Trophoblast cell (in vitro differentiated cells and primary cell): ENCODE results near the gene RNF114.
A peak's percentile ranks its signal among the peaks of the same experiment; 100 is the strongest.

Experiments used
- DNase-seq, 2 donors: peaks; one replicate each; pipeline ENCODE4 v3.0.0-alpha.2; 2016
- H2AFZ ChIP-seq: 2 replicates; pipeline ENCODE4 v1.6.1; 2013; ENCODE audit warnings: low read length, moderate library complexity, mild to moderate bottlenecking; ENCODE audit not compliant: insufficient read depth, poor library complexity
- H2AK5ac ChIP-seq: 2 replicates; pipeline ENCODE4 v1.6.1; 2013; ENCODE audit warnings: mild to moderate bottlenecking, low read length
- H2BK120ac ChIP-seq: 2 replicates; pipeline ENCODE4 v1.6.1; 2013; ENCODE audit warnings: low read length, mild to moderate bottlenecking, moderate library complexity; ENCODE audit not compliant: insufficient read depth, poor library complexity
- H2BK12ac ChIP-seq: 2 replicates; pipeline ENCODE4 v1.6.1; 2013; ENCODE audit warnings: mild to moderate bottlenecking, low read length, moderate library complexity
- H2BK5ac ChIP-seq: 2 replicates; pipeline ENCODE4 v1.6.1; 2013; ENCODE audit warnings: low read length, low read depth, moderate library complexity, mild to moderate bottlenecking; ENCODE audit not compliant: poor library complexity
- H3K14ac ChIP-seq: 2 replicates; pipeline ENCODE4 v1.6.1; 2013; ENCODE audit warnings: mild to moderate bottlenecking, low read length
- H3K18ac ChIP-seq: 2 replicates; pipeline ENCODE4 v1.6.1; 2013; ENCODE audit warnings: mild to moderate bottlenecking, low read length
- H3K23ac ChIP-seq: 2 replicates; pipeline ENCODE4 v1.6.1; 2013; ENCODE audit warnings: low read length
- H3K27ac ChIP-seq: 2 replicates; pipeline ENCODE4 v1.5.1; 2013; ENCODE audit warnings: low read depth, mild to moderate bottlenecking, inconsistent platforms, low read length, moderate library complexity
- H3K27me3 ChIP-seq: 2 replicates; pipeline ENCODE4 v1.6.1; 2013; ENCODE audit warnings: inconsistent platforms, mild to moderate bottlenecking, low read length, moderate library complexity; ENCODE audit not compliant: insufficient read depth
- H3K36me3 ChIP-seq, 2 experiments: 1 replicate in 1 of 2; 2 replicates in 1 of 2; pipeline ENCODE4 v1.6.1; 2013; ENCODE audit warnings: low read length in 2 of 2, mild to moderate bottlenecking in 2 of 2, moderate library complexity in 1 of 2; ENCODE audit not compliant: insufficient read depth in 2 of 2, control insufficient read depth in 1 of 2
- H3K4ac ChIP-seq: 2 replicates; pipeline ENCODE4 v1.6.1; 2013; ENCODE audit warnings: low read depth, mild to moderate bottlenecking, low read length, moderate library complexity
- H3K4me1 ChIP-seq, 2 experiments: 1 replicate in 1 of 2; 2 replicates in 1 of 2; pipeline ENCODE4 v1.6.1; 2013; ENCODE audit warnings: low read length in 2 of 2, mild to moderate bottlenecking in 2 of 2, moderate library complexity in 1 of 2; ENCODE audit not compliant: insufficient read depth in 2 of 2, control insufficient read depth in 1 of 2
- H3K4me2 ChIP-seq: 2 replicates; pipeline ENCODE4 v1.6.1; 2013; ENCODE audit warnings: inconsistent platforms, mild to moderate bottlenecking, low read length, moderate library complexity
- H3K4me3 ChIP-seq: 2 replicates; pipeline ENCODE4 v1.5.1; 2013; ENCODE audit warnings: mild to moderate bottlenecking, low read depth, low read length, inconsistent platforms
- H3K79me1 ChIP-seq: one replicate; pipeline ENCODE4 v1.6.1; 2013; ENCODE audit warnings: low read length
- H3K79me2 ChIP-seq: 2 replicates; pipeline ENCODE4 v1.6.1; 2013; ENCODE audit warnings: low read length, mild to moderate bottlenecking; ENCODE audit not compliant: control insufficient read depth, insufficient read depth, poor library complexity
- H3K9ac ChIP-seq: 2 replicates; pipeline ENCODE4 v1.6.1; 2013; ENCODE audit warnings: mild to moderate bottlenecking, low read length
- H3K9me3 ChIP-seq: 2 replicates; pipeline ENCODE4 v1.6.1; 2013; ENCODE audit warnings: low read depth, mild to moderate bottlenecking, control low read depth, inconsistent platforms, low read length; ENCODE audit not compliant: insufficient read depth
- H4K12ac ChIP-seq: 2 replicates; pipeline ENCODE4 v1.6.1; 2013; ENCODE audit warnings: low read depth, mild to moderate bottlenecking, low read length, moderate library complexity
- H4K8ac ChIP-seq: 2 replicates; pipeline ENCODE4 v1.6.1; 2013; ENCODE audit warnings: low read depth, mild to moderate bottlenecking, low read length, moderate library complexity
- H4K91ac ChIP-seq: one replicate; pipeline ENCODE4 v1.6.1; 2013; ENCODE audit warnings: low read depth, mild to moderate bottlenecking, low read length, moderate library complexity
- WGBS: extraction: QIAGEN DNeasy Blood & Tissue Kit; methylation state at CpG from one replicate; pipeline ENCODE4 v1.1.7; 2013; ENCODE audit warnings: missing lambda C conversion rate; ENCODE audit not compliant: insufficient read length, insufficient coverage; ENCODE audit errors: extremely low coverage; 5-methylcytosine and 5-hydroxymethylcytosine counted together

The RNF114 gene

GRCh38 chr20:49906615-49907154 is 29.5 kb upstream of the RNF114 start:
- Histone ChIP-seq H3K79me2 (no peaks in the 10 kb centered on the region), H3K4me2 (no peak overlapping the region), H3K18ac (no peak overlapping the region), H4K8ac (no peak overlapping the region), H3K79me1 (no peaks in the 10 kb centered on the region), H3K23ac (no peak overlapping the region), H3K4me1 (no peaks in the 10 kb centered on the region), H3K14ac (no peak overlapping the region), H3K27ac (no peak overlapping the region), H3K9ac (no peak overlapping the region), H3K36me3 (peaks cover 46 to 52% of the 10 kb centered on the region in 2 experiments), H4K12ac (no peak overlapping the region), H2BK120ac (no peak overlapping the region), H4K91ac (no peak overlapping the region), H3K4me3 (no peak overlapping the region), H3K27me3 (no peaks in the 10 kb centered on the region), H3K9me3 (no peaks in the 10 kb centered on the region), H2BK12ac (no peak overlapping the region), H2AK5ac (no peak overlapping the region), H2AFZ (no peak overlapping the region), H2BK5ac (no peak overlapping the region), H3K4ac (no peak overlapping the region)
- no peak for DNase-seq
- WGBS, result no CpG with 5 or more reads among the region's 15 CpGs

GRCh38 chr20:49907405-49908257 is 28.6 kb upstream of the RNF114 start:
- H2AK5ac ChIP-seq, result no peak overlapping the region
- DNase-seq, result no peak
- no peak overlapping the region for H3K4me2 ChIP-seq
- H3K9me3 ChIP-seq, result no peaks in the 10 kb centered on the region
- H3K79me2 ChIP-seq, result no peaks in the 10 kb centered on the region
- H3K18ac ChIP-seq, result no peak overlapping the region
- H3K27ac ChIP-seq, result no peak overlapping the region
- WGBS, result no CpG with 5 or more reads among the region's 19 CpGs
- no peak overlapping the region for H3K23ac ChIP-seq
- no peak overlapping the region for H2BK12ac ChIP-seq
- no peak overlapping the region for H4K91ac ChIP-seq
- H2BK120ac ChIP-seq, result no peak overlapping the region
- no peak overlapping the region for H3K9ac ChIP-seq
- H3K36me3 ChIP-seq, result peaks cover 46 to 52% of the 10 kb centered on the region in 2 experiments
- no peaks in the 10 kb centered on the region for H3K4me1 ChIP-seq
- no peak overlapping the region for H3K4ac ChIP-seq
- H3K4me3 ChIP-seq, result peak overlapping the region; percentile 10
- no peak overlapping the region for H4K12ac ChIP-seq
- H4K8ac ChIP-seq, result no peak overlapping the region
- no peak overlapping the region for H2AFZ ChIP-seq
- no peak overlapping the region for H3K14ac ChIP-seq
- H3K79me1 ChIP-seq, result no peaks in the 10 kb centered on the region
- H3K27me3 ChIP-seq, result no peaks in the 10 kb centered on the region
- no peak overlapping the region for H2BK5ac ChIP-seq

- H3K4me2 ChIP-seq, result no peak overlapping the region
These were observed 28.0 kb upstream of the RNF114 start for GRCh38 chr20:49908258-49908565.

DNA sequence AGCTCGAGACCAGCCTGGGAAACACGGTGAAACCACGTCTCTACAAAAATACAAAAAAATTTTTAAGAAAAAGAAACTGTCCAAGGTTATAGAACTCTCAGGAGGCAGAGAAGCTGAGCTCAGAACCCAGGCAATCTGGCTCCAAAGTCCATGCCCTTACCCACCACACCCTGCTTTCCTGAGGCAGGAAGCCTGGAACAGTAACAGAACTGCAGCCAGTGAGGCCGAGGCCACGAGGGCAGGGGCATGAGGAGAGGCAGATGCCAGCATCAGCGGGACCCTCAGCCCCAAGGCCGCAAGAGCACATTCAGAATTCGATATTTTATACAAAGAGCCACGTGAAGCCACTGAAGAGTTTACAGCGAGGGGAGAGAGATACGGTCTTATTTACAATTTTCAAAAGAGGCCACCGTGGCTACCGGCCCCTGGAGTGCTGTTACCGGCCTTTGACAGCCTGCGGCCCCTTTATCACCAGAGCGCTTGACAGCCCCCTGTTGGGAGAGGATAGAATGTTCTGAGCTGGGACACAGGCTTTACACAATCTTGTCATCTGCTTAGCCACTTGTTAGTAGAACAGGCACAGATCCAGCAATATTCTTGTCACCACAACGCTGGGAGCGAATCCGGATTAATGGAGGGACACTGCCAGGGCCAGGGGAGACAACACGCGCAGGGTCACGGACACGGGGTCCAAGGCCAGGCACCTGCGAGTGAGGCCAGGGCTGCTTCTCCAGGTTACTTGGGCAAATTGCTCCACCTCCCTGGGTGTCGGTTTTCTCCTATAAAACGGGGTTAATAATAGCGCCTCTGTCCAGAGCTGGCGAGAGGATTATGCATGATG is 26.5 kb upstream of the RNF114 start:
- no peak overlapping the region for H3K4ac ChIP-seq
- no peak overlapping the region for H2BK5ac ChIP-seq
- H4K91ac ChIP-seq, result no peak overlapping the region
- H3K18ac ChIP-seq, result no peak overlapping the region
- no peak overlapping the region for H3K23ac ChIP-seq
- no peaks in the 10 kb centered on the region for H3K27me3 ChIP-seq
- peaks cover under 1% of the 10 kb centered on the region for H3K79me2 ChIP-seq
- no peak overlapping the region for H3K4me3 ChIP-seq
- no peak overlapping the region for H3K14ac ChIP-seq
- no peaks in the 10 kb centered on the region for H3K79me1 ChIP-seq
- H3K4me1 ChIP-seq, result peaks cover 4 to 7% of the 10 kb centered on the region in 2 experiments
- no peak for DNase-seq
- no peak overlapping the region for H2BK120ac ChIP-seq
- H3K36me3 ChIP-seq, result peaks cover 43 to 45% of the 10 kb centered on the region in 2 experiments
- H4K12ac ChIP-seq, result no peak overlapping the region
- H3K9me3 ChIP-seq, result no peaks in the 10 kb centered on the region
- H2AFZ ChIP-seq, result no peak overlapping the region
- no peak overlapping the region for H3K27ac ChIP-seq
- H3K4me2 ChIP-seq, result no peak overlapping the region
- H3K9ac ChIP-seq, result no peak overlapping the region
- no peak overlapping the region for H2AK5ac ChIP-seq
- no peak overlapping the region for H4K8ac ChIP-seq
- WGBS, result no CpG with 5 or more reads among the region's 28 CpGs
- H2BK12ac ChIP-seq, result no peak overlapping the region

More at GRCh38 chr20:49908258-49908565, 28.0 kb upstream of the RNF114 start:
- Histone ChIP-seq H3K9me3 (no peaks in the 10 kb centered on the region), H3K9ac (no peak overlapping the region), H2AK5ac (no peak overlapping the region), H2BK5ac (no peak overlapping the region), H3K36me3 (peaks cover 46 to 52% of the 10 kb centered on the region in 2 experiments), H3K27me3 (no peaks in the 10 kb centered on the region), H4K91ac (no peak overlapping the region), H3K4me1 (no peaks in the 10 kb centered on the region), H4K12ac (no peak overlapping the region), H3K27ac (no peak overlapping the region), H4K8ac (no peak overlapping the region), H3K79me1 (no peaks in the 10 kb centered on the region), H3K4ac (no peak overlapping the region), H2AFZ (no peak overlapping the region), H3K14ac (no peak overlapping the region), H3K23ac (no peak overlapping the region), H2BK12ac (no peak overlapping the region), H3K18ac (no peak overlapping the region), H3K79me2 (no peaks in the 10 kb centered on the region), H3K4me3 (no peak overlapping the region), H2BK120ac (no peak overlapping the region)
- WGBS, result no CpG with 5 or more reads among the region's 11 CpGs
- no peak for DNase-seq
